Measurements from ENCODE around the gene PCNA. TPM values are rescaled to one million over a fixed set of nuclear protein-coding genes. Genes with fewer than 3 reads are reported as not detected.
A peak's percentile ranks its signal among the peaks of the same experiment; 100 is the strongest.

The PCNA gene
- total RNA-seq, 1 donor from 2014 or later: 314 TPM

GRCh38 chr20:5140195-5140594 lies 20.4 kb upstream of the PCNA start:
- Mint-ChIP-seq H3K36me3 (ENCODE audit: low read depth) (no peaks in the 10 kb centered on the region), H3K27me3 (ENCODE audit: low read depth) (no peaks in the 10 kb centered on the region), H3K4me1 (peaks cover 5% of the 10 kb centered on the region), H3K4me3 (no peak overlapping the region), H3K27ac (ENCODE audit: unreplicated experiment) (no peak overlapping the region), H3K9me3 (no peaks in the 10 kb centered on the region)
- DNase-seq (ENCODE audit: low read depth, low spot score): no peak
- TF ChIP-seq CTCF (conservative IDR thresholded peaks at IDR 0.05): no peak

GRCh38 chr20:5136096-5136495 lies 16.3 kb upstream of the PCNA start:
- Mint-ChIP-seq H3K4me3 (no peak overlapping the region), H3K9me3 (no peaks in the 10 kb centered on the region), H3K4me1 (peaks cover 11% of the 10 kb centered on the region), H3K27ac (ENCODE audit: unreplicated experiment) (peak overlapping the region; percentile 51), H3K36me3 (ENCODE audit: low read depth) (peaks cover 4% of the 10 kb centered on the region), H3K27me3 (ENCODE audit: low read depth) (no peaks in the 10 kb centered on the region)
- DNase-seq (ENCODE audit: low read depth, low spot score): no peak
- TF ChIP-seq CTCF (conservative IDR thresholded peaks at IDR 0.05): no peak

- H3K27ac Mint-ChIP-seq (ENCODE audit: unreplicated experiment): no peak overlapping the region
- DNase-seq (ENCODE audit: low read depth, low spot score): no peak
- H3K4me1 Mint-ChIP-seq: peaks cover 11% of the 10 kb centered on the region
These were observed 15.7 kb upstream of the PCNA start for GRCh38 chr20:5135363-5136012.

GRCh38 chr20:5133998-5134397 lies 14.2 kb upstream of the PCNA start:
- H3K27ac Mint-ChIP-seq (ENCODE audit: unreplicated experiment): no peak overlapping the region
- no peak for TF ChIP-seq CTCF (conservative IDR thresholded peaks at IDR 0.05)

More at GRCh38 chr20:5135363-5136012, 15.7 kb upstream of the PCNA start:
- Mint-ChIP-seq H3K9me3 (no peaks in the 10 kb centered on the region), H3K36me3 (ENCODE audit: low read depth) (peaks cover 4% of the 10 kb centered on the region), H3K27me3 (ENCODE audit: low read depth) (no peaks in the 10 kb centered on the region), H3K4me3 (no peak overlapping the region)
- TF ChIP-seq CTCF (conservative IDR thresholded peaks at IDR 0.05): no peak

GRCh38 chr20:5131502-5131901 lies 11.7 kb upstream of the PCNA start:
- no peak for TF ChIP-seq CTCF (conservative IDR thresholded peaks at IDR 0.05)
- peak overlapping the region; percentile 29 for H3K4me3 Mint-ChIP-seq
- H3K4me1 Mint-ChIP-seq: peaks cover 22% of the 10 kb centered on the region
- H3K27me3 Mint-ChIP-seq (ENCODE audit: low read depth): no peaks in the 10 kb centered on the region
- no peak for DNase-seq (ENCODE audit: low read depth, low spot score)
- H3K27ac Mint-ChIP-seq (ENCODE audit: unreplicated experiment): no peak overlapping the region
- peaks cover 4% of the 10 kb centered on the region for H3K36me3 Mint-ChIP-seq (ENCODE audit: low read depth)
- H3K9me3 Mint-ChIP-seq: no peaks in the 10 kb centered on the region

More at GRCh38 chr20:5133998-5134397, 14.2 kb upstream of the PCNA start:
- no peaks in the 10 kb centered on the region for H3K27me3 Mint-ChIP-seq (ENCODE audit: low read depth)
- H3K4me3 Mint-ChIP-seq: no peak overlapping the region
- H3K36me3 Mint-ChIP-seq (ENCODE audit: low read depth): peaks cover 4% of the 10 kb centered on the region
- peaks cover 6% of the 10 kb centered on the region for H3K4me1 Mint-ChIP-seq
- no peaks in the 10 kb centered on the region for H3K9me3 Mint-ChIP-seq
- DNase-seq (ENCODE audit: low read depth, low spot score): no peak
